Measurements from ENCODE around the gene TMPO. TPM values are rescaled to one million over a fixed set of nuclear protein-coding genes. Genes with fewer than 3 reads are reported as not detected.
"Not testable (repeated sequence)": the region's sequence is repeated elsewhere in the genome, so short reads cannot be mapped to it uniquely, and the experiment has no call there.

Gene TMPO
- total RNA-seq, 1 experiment from 2014 or later, result 183 TPM

- no peak for DNase-seq
These were observed 77.5 kb downstream of the TMPO start for GRCh38 chr12:98592825-98593322.

GRCh38 chr12:98593351-98594049 is 78.1 kb downstream of the TMPO start, which contains the start of gene SLC25A3:
Gene SLC25A3 (plus strand): TSS chr12:98593686. CDS start chr12:98593979, 293 bp downstream.
- H3K36me3 ChIP-seq, result peaks cover 49% of the 10 kb centered on the region
- H3K9me3 ChIP-seq, result no peaks in the 10 kb centered on the region
- peak; percentile 95 for DNase-seq
- H3K4me3 ChIP-seq, result peak within 1 kb of the TSS; percentile 99
- H3K27me3 ChIP-seq, result no peaks in the 10 kb centered on the region

More at GRCh38 chr12:98592825-98593322, 77.5 kb downstream of the TMPO start:
- Histone ChIP-seq H3K4me3 (peak overlapping the region; percentile 99), H3K9me3 (no peaks in the 10 kb centered on the region), H3K27me3 (no peaks in the 10 kb centered on the region), H3K36me3 (peaks cover 43% of the 10 kb centered on the region)

GRCh38 chr12:98594050-98594835 is 78.9 kb downstream of the TMPO start:
- Histone ChIP-seq H3K36me3 (peaks cover 54% of the 10 kb centered on the region), H3K4me3 (peak overlapping the region; percentile 99), H3K27me3 (no peaks in the 10 kb centered on the region), H3K9me3 (no peaks in the 10 kb centered on the region)
- peak; percentile 12 for DNase-seq

- DNase-seq, result no peak
- H3K27me3 ChIP-seq, result no peaks in the 10 kb centered on the region
- H3K4me3 ChIP-seq, result peak overlapping the region; percentile 99
- H3K9me3 ChIP-seq, result no peaks in the 10 kb centered on the region
- H3K36me3 ChIP-seq, result peaks cover 66% of the 10 kb centered on the region
These were observed 80.0 kb downstream of the TMPO start for GRCh38 chr12:98595243-98595988.

- H3K27me3 ChIP-seq, H3K9me3 ChIP-seq, DNase-seq, H3K4me3 ChIP-seq: not testable (repeated sequence)
- peaks cover 85% of the 10 kb centered on the region for H3K36me3 ChIP-seq
These were observed 81.9 kb downstream of the TMPO start for GRCh38 chr12:98597313-98597712.

Other genes with a start within 250 kb of the TMPO start
- gene SLC25A3, start 78.1 kb downstream of the TMPO start, total RNA-seq (2014; rRNA removed; shearing (Covaris generic); ENCODE audit: low replicate concordance), result 998 and 1,016 TPM in 2 replicates
- gene IKBIP, start 129.2 kb downstream of the TMPO start, total RNA-seq (2014; rRNA removed; shearing (Covaris generic); ENCODE audit: low replicate concordance), result 48.9 and 79.7 TPM in 2 replicates
- gene APAF1, start 129.7 kb downstream of the TMPO start, total RNA-seq (2014; rRNA removed; shearing (Covaris generic); ENCODE audit: low replicate concordance), result 19.3 and 24.2 TPM in 2 replicates